ENCODE results near the gene DLG2.

The DLG2 gene

GRCh38 chr11:84261707-84262106 lies 1365.4 kb downstream of the DLG2 start:
- no peak for TF ChIP-seq CREB1 (IDR thresholded peaks at IDR 0.05; ENCODE audit: low read depth)
- TF ChIP-seq, protein P1, sequence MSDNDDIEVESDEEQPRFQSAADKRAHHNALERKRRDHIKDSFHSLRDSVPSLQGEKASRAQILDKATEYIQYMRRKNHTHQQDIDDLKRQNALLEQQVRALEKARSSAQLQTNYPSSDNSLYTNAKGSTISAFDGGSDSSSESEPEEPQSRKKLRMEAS (IDR thresholded peaks at IDR 0.05): no peak
- no peak for TF ChIP-seq NFIC (IDR thresholded peaks at IDR 0.05)
- TF ChIP-seq CEBPB (IDR thresholded peaks at IDR 0.05): no peak
- no peak for TF ChIP-seq EP300 (IDR thresholded peaks at IDR 0.05; ENCODE audit: borderline replicate concordance)

DNA sequence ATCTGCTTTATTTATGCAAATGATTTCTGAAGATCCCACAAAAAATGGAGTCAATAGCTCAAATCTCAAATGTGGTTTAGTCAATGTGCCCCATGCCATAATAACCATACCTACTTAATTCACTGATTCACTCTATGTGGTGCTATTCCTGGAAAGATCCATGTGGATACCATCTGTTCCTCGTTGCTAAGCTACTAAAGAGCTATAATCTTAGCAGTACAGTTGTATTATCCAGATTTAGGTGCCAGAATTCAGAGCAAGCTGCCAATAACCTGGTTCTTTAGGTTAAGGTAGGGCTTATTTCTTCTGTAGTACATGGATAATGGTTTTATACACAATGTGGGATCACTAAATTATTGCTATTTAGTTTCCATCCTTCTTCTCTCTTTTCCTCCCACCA lies 1366.3 kb downstream of the DLG2 start:
- TF ChIP-seq YY1 (IDR thresholded peaks at IDR 0.05; ENCODE audit: low read depth): no peak
- no peak for TF ChIP-seq TAF1 (IDR thresholded peaks at IDR 0.05; ENCODE audit: low read depth)
- TF ChIP-seq, protein P1 (IDR thresholded peaks at IDR 0.05): no peak
- no peak for TF ChIP-seq EP300 (IDR thresholded peaks at IDR 0.05; ENCODE audit: borderline replicate concordance)

GRCh38 chr11:84256618-84257017 lies 1370.5 kb downstream of the DLG2 start:
- TF ChIP-seq CREB1 (IDR thresholded peaks at IDR 0.05; ENCODE audit: low read depth): no peak
- no peak for TF ChIP-seq RAD21 (IDR thresholded peaks at IDR 0.05; ENCODE audit: low read depth)
- TF ChIP-seq TEAD4 (IDR thresholded peaks at IDR 0.05): no peak
- no peak for TF ChIP-seq EP300 (IDR thresholded peaks at IDR 0.05; ENCODE audit: borderline replicate concordance)
- TF ChIP-seq, protein P2, sequence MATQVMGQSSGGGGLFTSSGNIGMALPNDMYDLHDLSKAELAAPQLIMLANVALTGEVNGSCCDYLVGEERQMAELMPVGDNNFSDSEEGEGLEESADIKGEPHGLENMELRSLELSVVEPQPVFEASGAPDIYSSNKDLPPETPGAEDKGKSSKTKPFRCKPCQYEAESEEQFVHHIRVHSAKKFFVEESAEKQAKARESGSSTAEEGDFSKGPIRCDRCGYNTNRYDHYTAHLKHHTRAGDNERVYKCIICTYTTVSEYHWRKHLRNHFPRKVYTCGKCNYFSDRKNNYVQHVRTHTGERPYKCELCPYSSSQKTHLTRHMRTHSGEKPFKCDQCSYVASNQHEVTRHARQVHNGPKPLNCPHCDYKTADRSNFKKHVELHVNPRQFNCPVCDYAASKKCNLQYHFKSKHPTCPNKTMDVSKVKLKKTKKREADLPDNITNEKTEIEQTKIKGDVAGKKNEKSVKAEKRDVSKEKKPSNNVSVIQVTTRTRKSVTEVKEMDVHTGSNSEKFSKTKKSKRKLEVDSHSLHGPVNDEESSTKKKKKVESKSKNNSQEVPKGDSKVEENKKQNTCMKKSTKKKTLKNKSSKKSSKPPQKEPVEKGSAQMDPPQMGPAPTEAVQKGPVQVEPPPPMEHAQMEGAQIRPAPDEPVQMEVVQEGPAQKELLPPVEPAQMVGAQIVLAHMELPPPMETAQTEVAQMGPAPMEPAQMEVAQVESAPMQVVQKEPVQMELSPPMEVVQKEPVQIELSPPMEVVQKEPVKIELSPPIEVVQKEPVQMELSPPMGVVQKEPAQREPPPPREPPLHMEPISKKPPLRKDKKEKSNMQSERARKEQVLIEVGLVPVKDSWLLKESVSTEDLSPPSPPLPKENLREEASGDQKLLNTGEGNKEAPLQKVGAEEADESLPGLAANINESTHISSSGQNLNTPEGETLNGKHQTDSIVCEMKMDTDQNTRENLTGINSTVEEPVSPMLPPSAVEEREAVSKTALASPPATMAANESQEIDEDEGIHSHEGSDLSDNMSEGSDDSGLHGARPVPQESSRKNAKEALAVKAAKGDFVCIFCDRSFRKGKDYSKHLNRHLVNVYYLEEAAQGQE (IDR thresholded peaks at IDR 0.05; ENCODE audit: low read depth): no peak
- TF ChIP-seq ZBTB7A (IDR thresholded peaks at IDR 0.05; ENCODE audit: low read depth): no peak
- no peak for TF ChIP-seq NFIC (IDR thresholded peaks at IDR 0.05)
- TF ChIP-seq, protein P1 (IDR thresholded peaks at IDR 0.05): no peak
- no peak for TF ChIP-seq TAF1 (IDR thresholded peaks at IDR 0.05; ENCODE audit: low read depth)
- TF ChIP-seq EGR1 (IDR thresholded peaks at IDR 0.05): no peak
- no peak for TF ChIP-seq USF1 (IDR thresholded peaks at IDR 0.05)
- no peak for TF ChIP-seq YY1 (IDR thresholded peaks at IDR 0.05; ENCODE audit: low read depth)
- no peak for TF ChIP-seq FOXM1 (IDR thresholded peaks at IDR 0.05; ENCODE audit: borderline replicate concordance, low read depth)
- TF ChIP-seq CEBPB (IDR thresholded peaks at IDR 0.05): no peak
- no peak for TF ChIP-seq TCF12 (IDR thresholded peaks at IDR 0.05; ENCODE audit: low read depth)

- TF ChIP-seq RAD21 (IDR thresholded peaks at IDR 0.05; ENCODE audit: low read depth) (no peak), ZBTB7A (IDR thresholded peaks at IDR 0.05; ENCODE audit: low read depth) (no peak), TCF12 (IDR thresholded peaks at IDR 0.05; ENCODE audit: low read depth) (no peak), TEAD4 (IDR thresholded peaks at IDR 0.05) (no peak), EGR1 (IDR thresholded peaks at IDR 0.05) (no peak)
- TF ChIP-seq, protein P1 (IDR thresholded peaks at IDR 0.05): no peak
These were observed 1371.7 kb downstream of the DLG2 start for GRCh38 chr11:84255483-84255882.

GRCh38 chr11:84250834-84251613 lies 1376.1 kb downstream of the DLG2 start:
- TF ChIP-seq TEAD4 (IDR thresholded peaks at IDR 0.05): no peak
- no peak for TF ChIP-seq RAD21 (IDR thresholded peaks at IDR 0.05; ENCODE audit: low read depth)
- TF ChIP-seq, protein P1 (IDR thresholded peaks at IDR 0.05): no peak
- no peak for TF ChIP-seq CREB1 (IDR thresholded peaks at IDR 0.05; ENCODE audit: low read depth)

- TF ChIP-seq CEBPB (IDR thresholded peaks at IDR 0.05) (no peak), TCF12 (IDR thresholded peaks at IDR 0.05; ENCODE audit: low read depth) (no peak), RAD21 (IDR thresholded peaks at IDR 0.05; ENCODE audit: low read depth) (no peak), TEAD4 (IDR thresholded peaks at IDR 0.05) (no peak), EGR1 (IDR thresholded peaks at IDR 0.05) (no peak), ZBTB7A (IDR thresholded peaks at IDR 0.05; ENCODE audit: low read depth) (no peak), YY1 (IDR thresholded peaks at IDR 0.05; ENCODE audit: low read depth) (no peak), USF1 (IDR thresholded peaks at IDR 0.05) (no peak), FOXM1 (IDR thresholded peaks at IDR 0.05; ENCODE audit: borderline replicate concordance, low read depth) (no peak), NFIC (IDR thresholded peaks at IDR 0.05) (no peak)
- TF ChIP-seq, protein P2 (IDR thresholded peaks at IDR 0.05; ENCODE audit: low read depth): no peak
- TF ChIP-seq, protein P1 (IDR thresholded peaks at IDR 0.05): no peak
These were observed 1377.6 kb downstream of the DLG2 start for GRCh38 chr11:84249344-84250135.
